Osteocyte (in vitro differentiated cells): Measurements from ENCODE around the gene RHOT2. TPM values are rescaled to one million over a fixed set of nuclear protein-coding genes. Genes with fewer than 3 reads are reported as not detected.

ENCODE experiments used
- DNase-seq: peaks from one replicate; pipeline ENCODE4 v3.0.0; 2021; ENCODE audit warnings: mixed read lengths; ENCODE audit not compliant: unreplicated experiment; ENCODE audit errors: extremely low spot score
- H3K27ac Mint-ChIP-seq: one replicate; pipeline ENCODE4 v1.8.0; 2021; ENCODE audit warnings: mild to moderate bottlenecking, mixed read lengths; ENCODE audit not compliant: unreplicated experiment
- H3K27me3 Mint-ChIP-seq: one replicate; pipeline ENCODE4 v1.8.0; 2021; ENCODE audit warnings: mixed read lengths; ENCODE audit not compliant: unreplicated experiment
- H3K36me3 Mint-ChIP-seq: one replicate; pipeline ENCODE4 v1.8.0; 2021; ENCODE audit warnings: mixed read lengths; ENCODE audit not compliant: unreplicated experiment
- H3K4me1 Mint-ChIP-seq: one replicate; pipeline ENCODE4 v1.8.0; 2021; ENCODE audit warnings: mixed read lengths; ENCODE audit not compliant: unreplicated experiment
- H3K4me3 Mint-ChIP-seq: one replicate; pipeline ENCODE4 v1.8.0; 2021; ENCODE audit warnings: mild to moderate bottlenecking, moderate library complexity, mixed read lengths; ENCODE audit not compliant: unreplicated experiment
- H3K9me3 Mint-ChIP-seq: one replicate; pipeline ENCODE4 v1.8.0; 2021; ENCODE audit warnings: mixed read lengths; ENCODE audit not compliant: unreplicated experiment
- total RNA-seq: library from RNA; stranded (reverse); gene quantifications from 2 replicates; pipeline ENCODE4 v1.2.1, GENCODE V29; 2021
- TF ChIP-seq, protein P1 (sequence below): fragments of 200-600 bp; sonication (generic); IDR thresholded peaks from 2 replicates; pipeline ENCODE4 v1.5.0; 2021; ENCODE audit warnings: antibody characterized with exemption, mild to moderate bottlenecking, moderate library complexity

Gene RHOT2
- total RNA-seq, 1 donor from 2014 or later: 126 TPM

DNA sequence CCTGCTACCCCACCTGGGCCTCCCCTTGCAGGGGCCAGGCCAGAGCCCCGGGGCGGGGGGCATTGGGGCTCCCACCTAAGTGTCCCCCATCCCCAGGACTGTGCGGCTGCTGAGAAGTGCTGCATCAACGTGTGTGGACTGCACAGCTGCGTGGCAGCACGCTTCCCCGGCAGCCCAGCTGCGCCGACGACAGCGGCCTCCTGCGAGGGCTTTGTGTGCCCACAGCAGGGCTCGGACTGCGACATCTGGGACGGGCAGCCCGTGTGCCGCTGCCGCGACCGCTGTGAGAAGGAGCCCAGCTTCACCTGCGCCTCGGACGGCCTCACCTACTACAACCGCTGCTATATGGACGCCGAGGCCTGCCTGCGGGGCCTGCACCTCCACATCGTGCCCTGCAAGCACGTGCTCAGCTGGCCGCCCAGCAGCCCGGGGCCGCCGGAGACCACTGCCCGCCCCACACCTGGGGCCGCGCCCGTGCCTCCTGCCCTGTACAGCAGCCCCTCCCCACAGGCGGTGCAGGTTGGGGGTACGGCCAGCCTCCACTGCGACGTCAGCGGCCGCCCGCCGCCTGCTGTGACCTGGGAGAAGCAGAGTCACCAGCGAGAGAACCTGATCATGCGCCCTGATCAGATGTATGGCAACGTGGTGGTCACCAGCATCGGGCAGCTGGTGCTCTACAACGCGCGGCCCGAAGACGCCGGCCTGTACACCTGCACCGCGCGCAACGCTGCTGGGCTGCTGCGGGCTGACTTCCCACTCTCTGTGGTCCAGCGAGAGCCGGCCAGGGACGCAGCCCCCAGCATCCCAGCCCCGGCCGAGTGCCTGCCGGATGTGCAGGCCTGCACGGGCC lies 35.2 kb upstream of the RHOT2 start:
- Mint-ChIP-seq H3K4me3 (no peak overlapping the region), H3K36me3 (peaks cover 2% of the 10 kb centered on the region), H3K27me3 (no peaks in the 10 kb centered on the region), H3K9me3 (no peaks in the 10 kb centered on the region), H3K27ac (no peak overlapping the region), H3K4me1 (peaks cover 29% of the 10 kb centered on the region)
- TF ChIP-seq, protein P1, sequence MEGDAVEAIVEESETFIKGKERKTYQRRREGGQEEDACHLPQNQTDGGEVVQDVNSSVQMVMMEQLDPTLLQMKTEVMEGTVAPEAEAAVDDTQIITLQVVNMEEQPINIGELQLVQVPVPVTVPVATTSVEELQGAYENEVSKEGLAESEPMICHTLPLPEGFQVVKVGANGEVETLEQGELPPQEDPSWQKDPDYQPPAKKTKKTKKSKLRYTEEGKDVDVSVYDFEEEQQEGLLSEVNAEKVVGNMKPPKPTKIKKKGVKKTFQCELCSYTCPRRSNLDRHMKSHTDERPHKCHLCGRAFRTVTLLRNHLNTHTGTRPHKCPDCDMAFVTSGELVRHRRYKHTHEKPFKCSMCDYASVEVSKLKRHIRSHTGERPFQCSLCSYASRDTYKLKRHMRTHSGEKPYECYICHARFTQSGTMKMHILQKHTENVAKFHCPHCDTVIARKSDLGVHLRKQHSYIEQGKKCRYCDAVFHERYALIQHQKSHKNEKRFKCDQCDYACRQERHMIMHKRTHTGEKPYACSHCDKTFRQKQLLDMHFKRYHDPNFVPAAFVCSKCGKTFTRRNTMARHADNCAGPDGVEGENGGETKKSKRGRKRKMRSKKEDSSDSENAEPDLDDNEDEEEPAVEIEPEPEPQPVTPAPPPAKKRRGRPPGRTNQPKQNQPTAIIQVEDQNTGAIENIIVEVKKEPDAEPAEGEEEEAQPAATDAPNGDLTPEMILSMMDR: no peak
- no peak for DNase-seq

DNA sequence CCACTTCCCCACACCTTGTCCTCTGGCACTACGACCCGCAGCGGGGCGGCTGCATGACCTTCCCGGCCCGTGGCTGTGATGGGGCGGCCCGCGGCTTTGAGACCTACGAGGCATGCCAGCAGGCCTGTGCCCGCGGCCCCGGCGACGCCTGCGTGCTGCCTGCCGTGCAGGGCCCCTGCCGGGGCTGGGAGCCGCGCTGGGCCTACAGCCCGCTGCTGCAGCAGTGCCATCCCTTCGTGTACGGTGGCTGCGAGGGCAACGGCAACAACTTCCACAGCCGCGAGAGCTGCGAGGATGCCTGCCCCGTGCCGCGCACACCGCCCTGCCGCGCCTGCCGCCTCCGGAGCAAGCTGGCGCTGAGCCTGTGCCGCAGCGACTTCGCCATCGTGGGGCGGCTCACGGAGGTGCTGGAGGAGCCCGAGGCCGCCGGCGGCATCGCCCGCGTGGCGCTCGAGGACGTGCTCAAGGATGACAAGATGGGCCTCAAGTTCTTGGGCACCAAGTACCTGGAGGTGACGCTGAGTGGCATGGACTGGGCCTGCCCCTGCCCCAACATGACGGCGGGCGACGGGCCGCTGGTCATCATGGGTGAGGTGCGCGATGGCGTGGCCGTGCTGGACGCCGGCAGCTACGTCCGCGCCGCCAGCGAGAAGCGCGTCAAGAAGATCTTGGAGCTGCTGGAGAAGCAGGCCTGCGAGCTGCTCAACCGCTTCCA lies 34.4 kb upstream of the RHOT2 start:
- Mint-ChIP-seq H3K4me1 (peaks cover 23% of the 10 kb centered on the region), H3K27me3 (no peaks in the 10 kb centered on the region)
- DNase-seq: no peak

DNA sequence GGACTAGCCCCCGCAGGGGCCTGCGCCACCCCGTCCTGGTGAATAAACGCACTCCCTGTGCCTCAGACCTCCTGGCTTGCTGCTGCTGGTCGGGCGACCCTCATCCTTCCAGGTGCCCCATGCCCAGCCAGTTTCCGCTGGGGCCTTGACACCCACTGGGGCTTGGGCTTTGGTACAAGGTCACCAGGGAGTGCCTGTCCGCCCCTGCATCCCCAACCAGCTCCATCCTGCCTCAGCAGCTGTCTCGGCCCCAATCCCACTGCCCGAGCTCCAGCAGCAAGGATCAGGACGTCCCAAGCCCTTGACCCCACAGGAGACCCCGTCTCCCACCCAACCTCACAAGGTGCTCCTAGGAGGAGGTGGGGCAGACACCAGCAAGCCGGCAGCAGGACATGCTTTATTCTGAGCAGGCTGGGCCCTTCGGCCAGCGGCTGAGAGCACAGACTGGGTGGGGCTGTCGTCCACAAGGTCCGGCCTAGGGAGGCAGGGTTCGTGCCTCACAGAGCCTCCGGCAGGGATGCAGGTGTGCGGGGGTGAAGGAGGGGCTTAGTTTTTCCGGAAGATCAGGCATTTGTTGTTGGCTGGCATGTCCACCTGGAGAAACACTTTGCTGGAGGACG lies 33.8 kb upstream of the RHOT2 start:
- no peaks in the 10 kb centered on the region for H3K27me3 Mint-ChIP-seq
- H3K27ac Mint-ChIP-seq: no peak overlapping the region
- no peak for DNase-seq
- TF ChIP-seq, protein P1: no peak
- H3K36me3 Mint-ChIP-seq: peaks cover under 1% of the 10 kb centered on the region
- H3K4me1 Mint-ChIP-seq: peaks cover 17% of the 10 kb centered on the region
- peak overlapping the region; percentile 35 for H3K4me3 Mint-ChIP-seq
- no peaks in the 10 kb centered on the region for H3K9me3 Mint-ChIP-seq

More for the DNA sequence above, 34.4 kb upstream of the RHOT2 start:
- H3K4me3 Mint-ChIP-seq: no peak overlapping the region
- H3K9me3 Mint-ChIP-seq: no peaks in the 10 kb centered on the region
- H3K27ac Mint-ChIP-seq: no peak overlapping the region
- H3K36me3 Mint-ChIP-seq: peaks cover 2% of the 10 kb centered on the region
- TF ChIP-seq, protein P1: no peak

DNA sequence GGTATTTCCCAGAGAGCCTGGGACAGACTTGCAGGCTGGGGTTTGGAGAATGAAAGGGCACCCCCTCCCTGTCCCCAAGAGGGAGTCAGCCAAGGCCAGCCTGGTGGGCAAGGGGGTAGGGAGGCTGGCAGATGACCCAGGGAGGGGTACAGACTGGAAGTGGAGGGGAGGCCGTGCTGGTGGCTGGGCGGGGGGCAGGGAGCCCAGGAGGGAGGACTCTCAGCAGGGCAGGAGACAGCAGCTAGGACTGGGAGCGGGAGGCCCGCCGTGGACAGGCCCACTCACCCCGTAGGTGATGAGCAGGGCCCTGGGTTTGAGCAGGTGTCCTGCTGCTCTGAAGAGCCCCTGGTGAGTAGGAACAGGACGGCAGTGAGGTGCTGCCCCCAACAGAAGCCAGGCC lies 32.9 kb upstream of the RHOT2 start:
- H3K36me3 Mint-ChIP-seq: no peaks in the 10 kb centered on the region
- H3K9me3 Mint-ChIP-seq: no peaks in the 10 kb centered on the region
- H3K4me3 Mint-ChIP-seq: peak overlapping the region; percentile 68
- no peak for DNase-seq
- peaks cover 9% of the 10 kb centered on the region for H3K4me1 Mint-ChIP-seq
- H3K27ac Mint-ChIP-seq: no peak overlapping the region
- TF ChIP-seq, protein P1: no peak
- H3K27me3 Mint-ChIP-seq: no peaks in the 10 kb centered on the region
